ENCODE results near the gene DET1.

The DET1 gene

DNA sequence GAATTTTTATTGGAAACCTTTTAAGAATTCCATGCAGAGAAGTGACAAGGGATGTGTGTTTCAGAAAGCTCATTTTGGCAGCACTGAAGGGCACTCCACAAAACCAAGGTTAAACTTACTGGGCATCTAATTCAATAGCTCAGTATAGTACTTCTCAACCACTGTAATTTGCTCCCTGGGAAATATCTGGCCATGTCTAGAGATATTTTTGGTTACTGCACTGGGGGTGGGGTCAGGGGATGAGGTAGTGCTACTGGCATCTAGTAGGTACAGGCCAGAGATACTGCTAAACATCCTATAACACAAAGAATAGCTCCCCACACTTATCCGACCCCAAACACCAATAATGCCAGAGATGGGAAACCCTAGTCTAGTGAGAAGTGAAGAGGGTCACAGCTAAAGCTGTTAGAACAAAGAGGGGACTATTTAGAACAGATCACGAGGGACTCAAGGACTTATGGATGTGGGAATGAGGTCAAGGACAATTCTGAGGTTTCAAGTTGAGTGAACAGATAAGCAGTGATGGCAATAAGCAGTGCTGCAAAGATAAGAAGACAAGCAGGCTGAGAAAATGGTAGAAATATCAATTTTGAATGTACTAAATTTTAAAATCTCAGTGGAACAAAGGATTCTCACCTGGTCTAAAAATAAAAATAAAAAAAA lies 82.5 kb downstream of the DET1 start:
- no peak for DNase-seq
